BLaER1 (cell line): ENCODE measurements around the gene NHERF1.

ENCODE experiments used
- H3K27ac ChIP-seq: shearing (Covaris generic); formaldehyde crosslinking; 2 replicates; pipeline ENCODE4 v1.8.1; 2022
- H3K27me3 ChIP-seq: shearing (Covaris generic); formaldehyde crosslinking; 2 replicates; pipeline ENCODE4 v1.8.1; 2022
- H3K36me3 ChIP-seq: shearing (Covaris generic); formaldehyde crosslinking; 2 replicates; pipeline ENCODE4 v1.8.1; 2022
- H3K4me1 ChIP-seq: shearing (Covaris generic); formaldehyde crosslinking; 2 replicates; pipeline ENCODE4 v1.8.1; 2022
- H3K4me2 ChIP-seq: shearing (Covaris generic); formaldehyde crosslinking; 2 replicates; pipeline ENCODE4 v1.8.1; 2022
- H3K4me3 ChIP-seq: shearing (Covaris generic); formaldehyde crosslinking; 2 replicates; pipeline ENCODE4 v1.8.1; 2022
- H3K9ac ChIP-seq: shearing (Covaris generic); formaldehyde crosslinking; 2 replicates; pipeline ENCODE4 v1.8.1; 2022
- H3K9me3 ChIP-seq: shearing (Covaris generic); formaldehyde crosslinking; 2 replicates; pipeline ENCODE4 v1.8.1; 2022
- H4K20me1 ChIP-seq: shearing (Covaris generic); formaldehyde crosslinking; 2 replicates; pipeline ENCODE4 v1.8.1; 2022
- Cebpa-rat ChIP-seq: shearing (Covaris generic); IDR thresholded peaks from 2 replicates; pipeline ENCODE4 v1.8.1; 2022

Gene NHERF1

GRCh38 chr17:74810699-74811485, 62.5 kb downstream of the NHERF1 start:
- peaks cover 75% of the 10 kb centered on the region for H3K4me1 ChIP-seq
- no peak overlapping the region for H3K4me2 ChIP-seq

GRCh38 chr17:74812109-74813009, 63.9 kb downstream of the NHERF1 start:
- H3K9ac ChIP-seq, result no peak overlapping the region
- no peak overlapping the region for H3K4me3 ChIP-seq
- H3K9me3 ChIP-seq, result no peaks in the 10 kb centered on the region
- TF ChIP-seq Cebpa-rat, result no peak
- H4K20me1 ChIP-seq, result peaks cover 20% of the 10 kb centered on the region
- H3K4me2 ChIP-seq, result peak overlapping the region; percentile 84
- H3K27me3 ChIP-seq, result no peaks in the 10 kb centered on the region
- peaks cover 3% of the 10 kb centered on the region; the same call in 1 of the 2 replicates for H3K36me3 ChIP-seq
- H3K4me1 ChIP-seq, result peaks cover 88% of the 10 kb centered on the region
- H3K27ac ChIP-seq, result 0 out of 2 replicates have a peak overlapping the region, but pooled peaks have one; percentile 12

More at GRCh38 chr17:74810699-74811485, 62.5 kb downstream of the NHERF1 start:
- Histone ChIP-seq H3K9me3 (no peaks in the 10 kb centered on the region), H4K20me1 (peaks cover 27% of the 10 kb centered on the region), H3K4me3 (no peak overlapping the region), H3K36me3 (no peaks in the 10 kb centered on the region; the same call in 1 of the 2 replicates), H3K27me3 (no peaks in the 10 kb centered on the region), H3K9ac (no peak overlapping the region), H3K27ac (no peak overlapping the region)
- no peak for TF ChIP-seq Cebpa-rat

GRCh38 chr17:74814453-74814852, 66.0 kb downstream of the NHERF1 start:
- no peak overlapping the region for H3K27ac ChIP-seq
- no peak overlapping the region for H3K9ac ChIP-seq
- no peaks in the 10 kb centered on the region for H3K9me3 ChIP-seq
- H3K4me3 ChIP-seq, result no peak overlapping the region
- peak overlapping the region; percentile 84 for H3K4me2 ChIP-seq
- TF ChIP-seq Cebpa-rat, result no peak
- no peaks in the 10 kb centered on the region for H3K27me3 ChIP-seq
- H3K36me3 ChIP-seq, result peaks cover 7% of the 10 kb centered on the region; the same call in 1 of the 2 replicates
- no peaks in the 10 kb centered on the region for H4K20me1 ChIP-seq
- H3K4me1 ChIP-seq, result peaks cover 85% of the 10 kb centered on the region

GRCh38 chr17:74815067-74815466, 66.6 kb downstream of the NHERF1 start:
- H3K9me3 ChIP-seq, result no peaks in the 10 kb centered on the region
- H3K27ac ChIP-seq, result peak overlapping the region; percentile 55; the same call in 1 of the 2 replicates
- H3K4me2 ChIP-seq, result peak overlapping the region; percentile 84
- H3K9ac ChIP-seq, result no peak overlapping the region
- peaks cover 7% of the 10 kb centered on the region; the same call in 1 of the 2 replicates for H3K36me3 ChIP-seq
- H4K20me1 ChIP-seq, result no peaks in the 10 kb centered on the region
- no peak for TF ChIP-seq Cebpa-rat
- peaks cover 90% of the 10 kb centered on the region for H3K4me1 ChIP-seq
- no peaks in the 10 kb centered on the region for H3K27me3 ChIP-seq
- no peak overlapping the region for H3K4me3 ChIP-seq

- Histone ChIP-seq H3K4me3 (no peak overlapping the region; the same call in 1 of the 2 replicates), H4K20me1 (no peaks in the 10 kb centered on the region), H3K36me3 (peaks cover 7% of the 10 kb centered on the region; the same call in 1 of the 2 replicates), H3K9me3 (no peaks in the 10 kb centered on the region), H3K27ac (peak overlapping the region; percentile 55), H3K9ac (peak overlapping the region; percentile 17; the same call in 1 of the 2 replicates), H3K4me2 (peak overlapping the region; percentile 84), H3K27me3 (no peaks in the 10 kb centered on the region), H3K4me1 (peaks cover 97% of the 10 kb centered on the region)
- no peak for TF ChIP-seq Cebpa-rat
These were observed 67.3 kb downstream of the NHERF1 start for GRCh38 chr17:74815550-74816370.

- Histone ChIP-seq H3K4me2 (peak overlapping the region; percentile 84), H3K4me1 (peaks cover 97% of the 10 kb centered on the region), H3K9me3 (no peaks in the 10 kb centered on the region), H3K9ac (no peak overlapping the region), H3K4me3 (no peak overlapping the region), H3K36me3 (peaks cover 7% of the 10 kb centered on the region; the same call in 1 of the 2 replicates), H3K27me3 (no peaks in the 10 kb centered on the region), H4K20me1 (no peaks in the 10 kb centered on the region), H3K27ac (no peak overlapping the region)
- no peak for TF ChIP-seq Cebpa-rat
These were observed 68.6 kb downstream of the NHERF1 start for GRCh38 chr17:74816905-74817620.

- H4K20me1 ChIP-seq, result no peaks in the 10 kb centered on the region
- H3K4me3 ChIP-seq, result no peak overlapping the region
- no peak overlapping the region for H3K9ac ChIP-seq
- no peak for TF ChIP-seq Cebpa-rat
- peak overlapping the region; percentile 85 for H3K4me2 ChIP-seq
- H3K4me1 ChIP-seq, result peaks cover 97% of the 10 kb centered on the region
- H3K9me3 ChIP-seq, result no peaks in the 10 kb centered on the region
- no peak overlapping the region for H3K27ac ChIP-seq
- no peaks in the 10 kb centered on the region for H3K27me3 ChIP-seq
- peaks cover 7% of the 10 kb centered on the region; the same call in 1 of the 2 replicates for H3K36me3 ChIP-seq
These were observed 70.0 kb downstream of the NHERF1 start for GRCh38 chr17:74818291-74818938.
